Neural crest cell (in vitro differentiated cells): ENCODE data around the gene ISCA1. TPM values are rescaled to one million over a fixed set of nuclear protein-coding genes. Genes with fewer than 3 reads are reported as not detected.

ENCODE experiments used
- DNase-seq: peaks from one replicate; pipeline ENCODE4 v3.0.0; 2021; ENCODE audit warnings: low read depth, mixed read lengths, low spot score
- H3K27ac Mint-ChIP-seq: one replicate; pipeline ENCODE4 v1.8.0; 2021; ENCODE audit warnings: mild to moderate bottlenecking, mixed read lengths; ENCODE audit not compliant: unreplicated experiment
- H3K27me3 Mint-ChIP-seq: 2 replicates; pipeline ENCODE4 v1.8.0; 2021; ENCODE audit warnings: low read depth, mild to moderate bottlenecking, mixed read lengths
- H3K36me3 Mint-ChIP-seq: 2 replicates; pipeline ENCODE4 v1.8.0; 2021; ENCODE audit warnings: low read depth, mild to moderate bottlenecking, mixed read lengths
- H3K4me1 Mint-ChIP-seq: 2 replicates; pipeline ENCODE4 v1.8.0; 2021; ENCODE audit warnings: mixed read lengths
- H3K4me3 Mint-ChIP-seq: one replicate; pipeline ENCODE4 v1.8.0; 2021; ENCODE audit warnings: mild to moderate bottlenecking, mixed read lengths
- H3K9me3 Mint-ChIP-seq: 2 replicates; pipeline ENCODE4 v1.8.0; 2021; ENCODE audit warnings: mixed read lengths
- CTCF ChIP-seq: fragments of 200-600 bp; sonication (generic); conservative IDR thresholded peaks from 2 replicates; pipeline ENCODE4 v1.5.0; 2021; ENCODE audit warnings: antibody characterized with exemption, mild to moderate bottlenecking
- total RNA-seq: library from RNA; stranded (reverse); gene quantifications from 2 replicates; pipeline ENCODE4 v1.2.1, GENCODE V29; 2021

The ISCA1 gene
- total RNA-seq, 1 donor from 2014 or later: 17.3 TPM

- no peak overlapping the region for H3K27ac Mint-ChIP-seq
- peaks cover 15% of the 10 kb centered on the region for H3K4me1 Mint-ChIP-seq
- TF ChIP-seq CTCF: no peak
- H3K9me3 Mint-ChIP-seq: no peaks in the 10 kb centered on the region
- no peaks in the 10 kb centered on the region for H3K27me3 Mint-ChIP-seq
- no peak overlapping the region for H3K4me3 Mint-ChIP-seq
- DNase-seq: no peak
- H3K36me3 Mint-ChIP-seq: no peaks in the 10 kb centered on the region
Observed at GRCh38 chr9:86238861-86239770, 43.2 kb downstream of the ISCA1 start.

- no peak overlapping the region for H3K27ac Mint-ChIP-seq
- no peaks in the 10 kb centered on the region for H3K27me3 Mint-ChIP-seq
- peaks cover 5% of the 10 kb centered on the region for H3K4me1 Mint-ChIP-seq
- no peaks in the 10 kb centered on the region for H3K36me3 Mint-ChIP-seq
- no peak for TF ChIP-seq CTCF
- H3K4me3 Mint-ChIP-seq: no peak overlapping the region
- no peak for DNase-seq
- H3K9me3 Mint-ChIP-seq: no peaks in the 10 kb centered on the region
Observed at GRCh38 chr9:86230858-86231257, 51.5 kb downstream of the ISCA1 start.

- Mint-ChIP-seq H3K4me1 (no peaks in the 10 kb centered on the region), H3K27me3 (no peaks in the 10 kb centered on the region), H3K4me3 (no peak overlapping the region), H3K9me3 (no peaks in the 10 kb centered on the region), H3K36me3 (no peaks in the 10 kb centered on the region), H3K27ac (no peak overlapping the region)
- no peak for DNase-seq
- TF ChIP-seq CTCF: no peak
Observed at GRCh38 chr9:86222667-86223066, 59.7 kb downstream of the ISCA1 start.

GRCh38 chr9:86219606-86220005, 62.7 kb downstream of the ISCA1 start:
- H3K27ac Mint-ChIP-seq: no peak overlapping the region

GRCh38 chr9:86217076-86217755, 65.1 kb downstream of the ISCA1 start:
- Mint-ChIP-seq H3K27me3 (no peaks in the 10 kb centered on the region), H3K4me3 (no peak overlapping the region), H3K27ac (no peak overlapping the region)

More at GRCh38 chr9:86219606-86220005, 62.7 kb downstream of the ISCA1 start:
- TF ChIP-seq CTCF: no peak
- Mint-ChIP-seq H3K4me1 (no peaks in the 10 kb centered on the region), H3K4me3 (no peak overlapping the region), H3K27me3 (no peaks in the 10 kb centered on the region), H3K9me3 (no peaks in the 10 kb centered on the region), H3K36me3 (no peaks in the 10 kb centered on the region)
- no peak for DNase-seq

More at GRCh38 chr9:86217076-86217755, 65.1 kb downstream of the ISCA1 start:
- DNase-seq: no peak
- Mint-ChIP-seq H3K36me3 (no peaks in the 10 kb centered on the region), H3K4me1 (no peaks in the 10 kb centered on the region), H3K9me3 (no peaks in the 10 kb centered on the region)
- TF ChIP-seq CTCF: no peak

Other genes with a start within 250 kb of the ISCA1 start
- 105 and 111 TPM in 2 replicates for gene GOLM1, start 183.0 kb downstream of the ISCA1 start, total RNA-seq
- 0.19 and 0.34 TPM in 2 replicates for gene C9orf153, start 22.9 kb downstream of the ISCA1 start, total RNA-seq
- 16.9 and 17.9 TPM in 2 replicates for gene TUT7, start 71.9 kb upstream of the ISCA1 start, total RNA-seq